GM21717 (cell line): ENCODE data around the gene TMC4.
"Not testable (repeated sequence)": the region's sequence is repeated elsewhere in the genome, so short reads cannot be mapped to it uniquely, and the experiment has no call there.

ENCODE experiments used
- ATAC-seq: cut with Tn5 transposase; IDR thresholded peaks from one replicate; pipeline ENCODE4 v1.9.1; 2021; ENCODE audit warnings: mild to moderate bottlenecking, moderate library complexity; ENCODE audit not compliant: unreplicated experiment

The TMC4 gene

DNA sequence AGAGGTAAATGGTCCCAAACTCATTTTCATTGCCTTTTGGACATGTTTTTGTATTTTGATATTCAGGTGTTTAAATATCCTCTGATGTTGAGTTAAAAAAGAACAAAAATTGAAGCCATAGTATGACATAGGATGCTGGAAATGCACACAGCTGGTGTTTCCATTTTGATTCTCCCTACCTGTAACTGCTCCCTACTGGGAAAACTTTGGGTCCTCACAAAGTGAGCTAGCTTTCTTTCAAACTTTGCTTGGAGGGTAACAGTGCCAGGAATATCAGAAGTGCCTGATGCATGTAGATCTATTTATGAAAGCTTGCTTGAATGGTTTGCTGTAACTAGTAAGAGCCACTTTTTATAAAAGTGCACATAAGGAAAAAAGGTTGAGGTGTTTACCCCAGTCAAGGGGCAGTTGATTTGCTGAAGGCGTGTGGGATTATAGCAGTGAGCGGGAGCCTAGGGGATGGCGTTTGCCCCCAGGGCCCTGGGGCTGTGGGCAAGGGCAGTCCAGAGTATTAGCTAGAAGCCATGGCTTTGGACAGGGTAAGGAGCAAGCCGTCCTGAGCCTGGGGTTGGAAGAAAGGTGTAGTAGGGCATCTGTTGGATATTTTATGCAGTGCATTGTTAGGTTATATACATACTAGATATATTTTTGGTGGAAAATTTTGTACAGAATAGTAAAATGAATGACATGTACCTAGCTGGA is 32.0 kb upstream of the TMC4 start:
- ATAC-seq, result no peak

GRCh38 chr19:54203151-54203611 is 30.2 kb upstream of the TMC4 start:
- ATAC-seq, result no peak

DNA sequence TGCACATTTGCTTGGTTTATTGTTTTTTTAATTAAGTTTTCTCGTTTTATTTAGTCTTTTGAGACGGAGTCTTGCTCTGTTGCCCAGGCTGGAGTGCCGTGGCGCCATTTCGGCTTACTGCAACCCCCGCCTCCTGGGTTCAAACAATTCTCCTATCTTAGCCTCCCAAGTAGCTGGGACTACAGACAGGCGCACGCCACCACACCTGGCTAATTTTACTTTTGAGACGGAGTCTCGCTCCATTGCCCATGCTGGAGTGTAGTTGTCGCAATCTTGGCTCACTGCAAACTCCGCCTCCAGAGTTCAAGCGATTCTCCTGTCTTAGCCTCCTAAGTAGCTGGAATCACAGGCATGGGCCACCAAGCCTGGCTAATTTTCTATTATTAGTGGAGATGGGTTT is 29.0 kb upstream of the TMC4 start:
- ATAC-seq, result no peak

GRCh38 chr19:54201172-54201701 is 28.3 kb upstream of the TMC4 start:
- no peak for ATAC-seq

DNA sequence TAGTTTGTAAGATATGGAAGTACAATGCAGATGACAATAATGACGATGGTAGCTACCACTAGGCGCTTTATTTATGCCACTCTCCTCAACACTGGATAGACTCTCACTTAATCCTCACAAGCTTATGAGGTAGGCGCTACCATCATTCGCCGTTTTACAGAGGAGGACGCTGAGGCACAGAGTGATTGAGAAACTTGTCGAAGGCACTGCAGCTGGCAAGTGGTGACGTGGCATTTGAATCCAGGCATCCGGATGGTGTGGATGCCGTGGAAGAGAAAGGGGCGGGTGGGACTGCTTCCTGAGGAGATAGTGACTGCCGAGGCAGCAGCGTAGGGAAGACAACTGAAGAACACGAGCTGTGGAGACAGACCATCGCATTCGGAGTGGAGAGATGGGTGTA is 26.4 kb upstream of the TMC4 start:
- ATAC-seq, result no peak

GRCh38 chr19:54197121-54197520 is 24.2 kb upstream of the TMC4 start:
- ATAC-seq, result no peak

DNA sequence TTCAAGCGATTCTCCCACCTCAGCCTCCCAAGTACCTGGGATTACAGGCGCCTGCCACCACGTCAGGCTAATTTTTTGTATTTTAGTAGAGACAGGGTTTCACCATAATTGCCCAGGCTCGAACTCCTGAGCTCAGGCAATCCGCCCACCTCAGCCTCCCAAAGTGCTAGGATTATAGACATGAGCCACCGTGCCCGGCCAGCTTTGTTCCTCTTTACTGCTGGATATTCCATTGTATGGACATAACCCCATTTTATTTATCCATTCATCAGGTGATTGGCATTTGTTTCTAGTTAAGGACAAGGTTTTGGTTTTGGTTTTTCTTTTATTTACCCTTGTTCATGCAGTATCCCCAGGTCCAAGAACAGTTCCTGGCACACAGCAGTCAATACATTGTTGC is 23.6 kb upstream of the TMC4 start:
- no peak for ATAC-seq

GRCh38 chr19:54194463-54194862 is 21.5 kb upstream of the TMC4 start:
- not testable (repeated sequence) for ATAC-seq

GRCh38 chr19:54193011-54193410 is 20.1 kb upstream of the TMC4 start:
- no peak for ATAC-seq

DNA sequence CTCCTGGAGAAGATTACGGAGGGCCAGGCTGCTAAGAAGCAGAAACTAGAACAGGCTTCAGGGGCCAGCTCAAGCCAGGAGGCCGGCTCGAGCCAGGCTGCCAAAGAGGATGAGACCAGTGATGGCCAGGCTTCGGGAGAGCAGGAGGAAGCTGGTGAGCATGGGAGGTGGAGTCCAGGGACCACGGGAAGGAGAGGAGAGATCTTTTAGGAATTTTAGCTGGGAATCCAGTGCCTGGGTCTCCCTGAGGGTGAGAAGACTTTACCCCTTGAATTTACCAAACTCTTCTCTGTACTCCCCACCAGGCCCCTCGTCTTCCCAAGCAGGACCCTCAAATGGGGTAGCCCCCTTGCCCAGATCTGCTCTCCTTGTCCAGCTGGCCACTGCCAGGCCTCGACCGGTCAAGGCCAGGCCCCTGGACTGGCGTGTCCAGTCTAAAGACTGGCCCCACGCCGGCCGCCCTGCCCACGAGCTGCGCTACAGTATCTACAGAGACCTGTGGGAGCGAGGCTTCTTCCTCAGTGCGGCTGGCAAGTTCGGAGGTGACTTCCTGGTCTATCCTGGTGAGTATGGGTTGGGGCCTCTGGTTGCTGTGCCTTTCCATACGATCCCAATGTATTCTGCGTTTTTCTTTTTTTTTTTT is 19.0 kb upstream of the TMC4 start:
- no peak for ATAC-seq

DNA sequence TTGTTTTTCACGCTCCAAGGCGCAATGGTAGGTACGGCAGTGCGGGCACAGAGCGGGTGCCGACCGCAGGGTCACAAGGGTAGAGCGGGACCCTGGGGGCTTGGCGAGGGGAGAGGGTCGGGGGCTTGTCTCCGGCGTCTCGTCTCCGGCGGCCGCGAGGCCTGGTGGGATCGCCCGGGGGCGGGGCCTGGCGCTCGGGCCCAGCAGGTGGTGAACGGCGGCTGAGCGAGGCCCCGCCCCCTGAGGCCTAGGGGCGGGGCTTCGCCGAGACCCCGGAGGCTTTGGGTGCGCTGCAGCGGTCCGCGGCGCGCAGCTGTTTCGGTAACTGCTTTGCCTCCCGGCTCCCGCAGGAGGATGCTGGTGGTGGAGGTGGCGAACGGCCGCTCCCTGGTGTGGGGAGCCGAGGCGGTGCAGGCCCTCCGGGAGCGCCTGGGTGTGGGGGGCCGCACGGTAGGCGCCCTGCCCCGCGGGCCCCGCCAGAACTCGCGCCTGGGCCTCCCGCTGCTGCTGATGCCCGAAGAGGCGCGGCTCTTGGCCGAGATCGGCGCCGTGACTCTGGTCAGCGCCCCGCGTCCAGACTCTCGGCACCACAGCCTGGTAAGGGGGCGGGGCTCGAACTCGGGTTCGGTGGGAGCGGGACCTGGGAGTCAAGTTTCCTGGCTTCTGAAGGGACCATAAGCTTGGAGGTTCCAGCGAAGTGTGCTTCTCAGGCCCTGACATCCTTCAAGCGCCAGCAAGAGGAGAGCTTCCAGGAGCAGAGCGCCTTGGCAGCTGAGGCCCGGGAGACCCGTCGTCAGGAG is 18.3 kb upstream of the TMC4 start, which contains the start of gene TSEN34:
Gene TSEN34, plus strand, starts transcription at position 298 of the 800 bp plus-strand sequence. Its CDS starts 57 bp downstream, at position 355.
- ATAC-seq, result peak; percentile 25

DNA sequence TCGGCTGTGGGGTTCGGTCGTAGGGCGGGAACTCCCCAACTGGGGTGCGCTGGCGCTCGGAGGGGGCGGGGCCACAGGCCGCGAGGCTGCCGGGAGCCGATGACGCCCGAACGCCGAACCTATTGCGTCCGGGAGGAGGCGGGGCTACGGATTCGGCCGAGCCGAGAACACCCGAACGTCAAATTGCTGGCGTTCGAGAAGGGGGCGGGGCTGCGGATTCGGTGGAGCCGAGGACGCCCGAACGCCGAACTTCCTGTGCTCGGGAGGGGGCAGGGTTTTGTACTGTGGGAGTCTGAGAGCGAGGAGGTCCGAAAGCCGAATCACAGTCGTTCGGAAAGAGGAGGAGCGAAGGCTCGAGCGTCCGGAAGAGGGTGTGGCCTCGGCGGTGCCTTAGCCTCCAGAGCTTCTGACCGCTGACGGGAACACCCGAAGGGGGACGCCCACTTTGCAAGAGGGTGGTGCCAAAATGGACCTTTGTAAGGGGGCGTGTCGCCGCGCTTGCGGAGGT is 17.6 kb upstream of the TMC4 start:
- ATAC-seq, result peak; percentile 48

DNA sequence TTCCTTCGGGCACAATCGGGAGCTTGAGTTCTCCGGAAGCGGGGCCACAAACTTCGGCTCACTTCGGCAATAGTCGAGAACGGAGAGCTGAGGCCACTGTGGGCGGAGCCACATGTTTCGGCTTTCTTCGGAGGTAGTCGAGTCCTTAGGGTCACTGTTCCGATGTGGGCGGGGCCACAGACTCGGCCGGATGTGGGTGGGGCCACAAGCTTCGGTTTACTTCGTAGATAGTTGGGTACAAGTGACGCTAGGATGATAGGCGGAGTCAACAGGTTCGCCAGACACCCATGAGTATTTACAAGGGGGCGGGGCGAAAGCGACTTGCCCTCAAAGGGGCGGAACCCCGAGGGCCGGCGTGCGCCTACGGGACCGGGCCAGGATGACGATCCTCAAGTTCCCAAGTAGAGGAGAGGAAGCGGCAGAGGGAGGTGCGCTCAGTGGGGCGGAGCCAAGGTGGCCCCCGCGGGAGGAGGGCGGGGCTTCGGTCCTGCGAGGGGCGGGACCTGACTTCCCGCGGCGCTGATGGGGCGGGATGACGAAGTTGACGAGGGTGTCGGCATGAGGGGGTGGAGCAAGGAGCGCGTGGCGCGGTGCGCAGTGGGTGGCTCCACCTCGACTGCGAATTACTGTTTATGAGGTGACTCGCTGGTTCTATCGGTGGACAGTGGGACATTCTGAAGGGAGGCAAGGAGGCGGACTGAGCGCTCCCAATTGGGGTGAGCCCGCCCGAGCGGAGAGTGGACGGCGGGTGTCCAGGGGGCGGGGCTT is 17.0 kb upstream of the TMC4 start:
- ATAC-seq, result peak; percentile 45

DNA sequence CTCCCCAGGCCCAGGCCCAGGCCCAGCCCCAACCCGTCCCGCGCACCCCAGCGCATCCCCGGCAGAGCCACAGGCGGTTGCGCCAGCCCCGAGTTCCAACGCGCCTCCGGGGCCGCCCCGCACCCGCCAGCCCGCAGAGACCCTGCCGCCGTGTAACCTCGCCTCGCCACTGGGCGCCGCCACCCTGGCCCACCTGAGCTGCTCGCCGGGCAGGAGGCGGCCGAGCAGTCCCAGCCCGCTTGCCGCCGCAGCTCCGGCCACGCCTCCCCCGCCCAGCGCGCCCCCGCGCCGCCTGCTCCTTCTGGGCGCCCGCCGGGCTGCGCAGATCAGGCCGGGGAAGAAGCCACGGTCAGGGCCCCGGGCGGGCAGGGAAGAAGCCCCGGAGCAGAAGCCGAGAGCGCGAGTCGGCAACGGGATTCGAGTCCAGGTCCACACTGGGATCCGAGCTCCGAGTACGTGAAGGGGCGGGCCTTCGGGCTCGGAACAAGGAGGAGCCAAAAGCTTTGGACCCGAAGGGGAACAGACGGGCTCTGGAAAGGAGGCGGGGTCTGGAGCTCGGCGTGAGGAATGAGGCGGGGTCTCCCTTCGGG is 16.3 kb upstream of the TMC4 start, which contains the start of gene MBOAT7:
Gene MBOAT7, minus strand, starts transcription at position 436 of the 590 bp plus-strand sequence. CDS start 1,072 bp downstream, outside the sequence.
- peak; percentile 9 for ATAC-seq

DNA sequence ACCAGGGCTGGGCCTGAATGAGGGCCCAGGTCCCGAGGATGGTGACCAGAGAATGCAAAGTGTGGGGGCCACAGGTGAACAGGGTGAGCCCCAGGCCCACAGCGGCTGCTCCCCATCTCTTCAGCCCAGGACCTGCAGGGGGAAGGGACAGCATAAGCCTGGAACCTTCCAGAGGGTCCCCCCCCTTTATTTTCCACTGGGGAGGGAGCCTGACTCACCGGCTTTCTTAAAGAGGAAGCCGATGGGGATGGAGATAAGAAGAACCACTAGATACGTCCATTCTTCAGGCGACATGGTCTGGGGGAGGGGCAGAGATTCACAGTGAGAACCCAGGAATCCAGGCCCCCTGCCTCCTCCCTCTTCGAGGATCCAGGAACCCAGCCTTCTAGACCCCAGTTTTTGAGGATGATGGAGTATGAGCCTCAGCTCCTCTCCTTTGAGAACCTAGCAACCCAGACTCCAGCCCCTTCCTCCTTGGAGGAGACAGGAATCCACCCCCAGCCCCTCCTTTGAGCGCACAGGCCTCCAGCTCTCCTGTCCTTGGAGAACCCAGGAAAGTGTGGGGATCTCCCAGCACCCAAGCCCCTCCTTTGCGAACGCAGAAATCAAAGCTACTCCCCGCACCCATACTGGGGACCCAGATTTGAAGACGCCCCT is 15.4 kb upstream of the TMC4 start:
- ATAC-seq, result no peak

DNA sequence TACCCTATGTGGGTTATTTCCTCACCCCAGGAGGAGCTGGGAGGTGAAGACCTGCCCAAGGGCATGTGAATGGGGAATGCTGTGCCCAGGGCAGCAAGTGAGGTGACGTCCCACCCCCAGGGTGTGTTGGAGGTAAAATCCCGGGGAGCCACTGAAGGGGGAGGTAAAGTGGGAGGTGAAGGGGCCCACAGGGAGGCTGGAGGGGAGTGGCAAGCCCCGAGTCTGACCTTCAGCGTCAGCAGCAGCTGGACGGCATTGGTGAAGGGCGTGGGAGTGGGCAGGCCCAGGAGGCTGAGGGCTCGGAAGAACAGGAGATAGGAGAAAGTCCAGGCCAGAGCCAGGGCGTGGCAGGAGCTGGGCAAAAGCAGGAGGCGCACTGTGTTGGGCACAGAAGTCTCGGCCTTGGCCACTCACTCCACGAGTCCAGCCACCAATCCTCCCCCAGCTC is 14.0 kb upstream of the TMC4 start:
- ATAC-seq, result no peak

DNA sequence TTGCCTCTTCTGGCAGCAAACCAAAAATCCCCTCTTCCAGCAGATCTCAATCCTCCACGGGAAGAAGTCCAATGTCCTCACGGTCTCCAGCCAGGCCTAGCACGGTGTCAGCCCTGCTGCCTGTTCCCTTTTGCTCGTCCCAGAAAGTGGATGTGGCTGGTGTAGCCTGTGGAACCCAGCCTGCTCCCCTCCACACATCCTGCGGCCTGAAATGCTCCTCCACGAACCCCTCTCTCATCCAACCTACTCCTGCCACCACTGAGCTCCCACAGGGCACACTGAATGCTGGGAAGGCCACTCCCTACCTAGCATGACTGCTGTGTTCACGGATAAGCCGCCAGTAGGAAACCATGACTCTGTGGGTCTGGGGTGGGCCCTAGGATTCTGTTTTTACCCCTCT is 13.4 kb upstream of the TMC4 start:
- ATAC-seq, result no peak

GRCh38 chr19:54183431-54183830 is 10.5 kb upstream of the TMC4 start:
- ATAC-seq, result no peak

DNA sequence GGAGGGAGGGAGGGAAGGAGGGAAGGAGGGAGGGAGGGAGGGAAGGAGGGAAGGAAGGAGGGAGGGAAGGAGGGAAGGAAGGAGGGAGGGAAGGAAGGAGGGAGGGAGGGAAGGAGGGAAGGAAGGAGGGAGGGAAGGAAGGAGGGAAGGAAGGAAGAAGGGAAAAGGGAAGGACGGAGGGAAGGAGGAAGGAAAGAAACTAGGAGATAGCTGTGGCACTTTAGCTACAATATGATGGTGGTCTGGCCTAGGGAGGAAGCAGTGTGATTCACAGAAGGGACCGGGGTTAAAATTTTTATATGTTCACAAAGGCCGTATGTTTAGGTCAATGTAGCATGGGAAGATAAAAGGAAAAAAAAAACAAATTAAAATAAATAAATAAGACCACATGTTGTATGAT is 8.9 kb upstream of the TMC4 start:
- not testable (repeated sequence) for ATAC-seq
